HepG2 (cell line): ENCODE measurements around the gene SYTL3. TPM values are rescaled to one million over a fixed set of nuclear protein-coding genes. Genes with fewer than 3 reads are reported as not detected.

Source experiments
- ATAC-seq: fragments of 200-7000 bp; cut with Tn5 transposase; 3 replicates; pipeline ENCODE4 v1.9.1; 2020; ENCODE audit warnings: mild to moderate bottlenecking, moderate library complexity
- BruUV-seq: library from RNA; stranded (reverse); fragments of 400-500 nt; replicated peaks from 2 replicates; lab custom pipeline; 2021; lab: Mats Ljungman, UMichigan
- CTCF ChIA-PET: fragments of 300-600 bp; formaldehyde crosslinking; extraction: SDS; loops from one replicate; lab custom pipeline; 2021; ENCODE audit warnings: low total read pairs, inconsistent platforms, low intra/inter-chr PET ratio; lab: Yijun Ruan, JAX
- POLR2A ChIA-PET: fragments of 350-600 bp; sonication (Branson Sonifier 250); formaldehyde crosslinking; loops from one replicate; lab custom pipeline; 2020; ENCODE audit warnings: antibody characterized with exemption, inconsistent platforms; lab: Yijun Ruan, JAX
- DNase-seq: peaks from one replicate; pipeline ENCODE4 v3.0.0-alpha.2; 2015; ENCODE audit warnings: low spot score
- FAIRE-seq: peaks from 3 replicates; lab custom pipeline; 2011; peaks lifted over from hg19 to GRCh38; lab: Jason Lieb, UNC
- H2AFZ ChIP-seq: one replicate; pipeline ENCODE4 v1.6.1; 2011; ENCODE audit warnings: low read length, inconsistent platforms
- H3K27ac ChIP-seq: fragments of 300-600 bp; 3 replicates; pipeline ENCODE4 v1.8.0; 2011; ENCODE audit warnings: mixed run types, mild to moderate bottlenecking, mixed read lengths, low read length, inconsistent platforms; ENCODE audit not compliant: insufficient read depth; ENCODE audit errors: extremely low read length
- H3K27me3 ChIP-seq, 2 experiments: fragments of 200-600 bp in 1 of 2; 2 replicates in 1 of 2; 3 replicates in 1 of 2; pipeline versions ENCODE4 v1.6.0 to v1.8.0; 2011; ENCODE audit warnings: low read length in 2 of 2, mild to moderate bottlenecking in 2 of 2, moderate library complexity in 2 of 2, inconsistent platforms in 1 of 2; ENCODE audit not compliant: insufficient read depth in 2 of 2, control insufficient read depth in 1 of 2
- H3K36me3 ChIP-seq, 2 experiments: fragments of 200-600 bp in 1 of 2; replicated peaks in 1 of 2; 2 replicates in 1 of 2; 3 replicates in 1 of 2; pipeline versions ENCODE4 v1.5.1 to v1.8.0; 2011; ENCODE audit warnings: low read length in 2 of 2, inconsistent platforms in 1 of 2; ENCODE audit not compliant: insufficient read depth in 2 of 2, control insufficient read depth in 1 of 2
- H3K4me1 ChIP-seq: 2 replicates; pipeline ENCODE4 v1.5.1; 2012; ENCODE audit warnings: low read length, inconsistent platforms; ENCODE audit not compliant: insufficient read depth
- H3K4me2 ChIP-seq: 2 replicates; pipeline ENCODE4 v1.6.0; 2011; ENCODE audit warnings: low read depth, low read length, inconsistent platforms
- H3K4me3 ChIP-seq, 3 experiments: fragments of 200-600 bp in 1 of 3; sonication (generic), shearing (Covaris generic) in 1 of 3; replicated peaks in 1 of 3; 2 replicates each; pipeline ENCODE4 v1.5.1; 2011 to 2016; ENCODE audit warnings: low read length in 3 of 3, inconsistent platforms in 2 of 3, low read depth in 2 of 3, mild to moderate bottlenecking in 2 of 3, control low read depth in 1 of 3, mixed read lengths in 1 of 3; ENCODE audit not compliant: insufficient read depth in 1 of 3
- H3K79me2 ChIP-seq: one replicate; pipeline ENCODE4 v1.6.1; 2011; ENCODE audit warnings: low read length, inconsistent platforms; ENCODE audit not compliant: insufficient read depth
- H3K9ac ChIP-seq: 2 replicates; pipeline ENCODE4 v1.6.0; 2011; ENCODE audit warnings: mild to moderate bottlenecking, low read depth, low read length, inconsistent platforms; ENCODE audit not compliant: insufficient read depth
- H3K9me3 ChIP-seq: 2 replicates; pipeline ENCODE4 v1.5.1; 2012; ENCODE audit warnings: mild to moderate bottlenecking, low read length
- H4K20me1 ChIP-seq: 2 replicates; pipeline ENCODE4 v1.6.0; 2011; ENCODE audit warnings: inconsistent platforms, mild to moderate bottlenecking, low read length, moderate library complexity; ENCODE audit not compliant: insufficient read depth
- AGO2 ChIP-seq: fragments of 200-400 bp; formaldehyde crosslinking; optimal IDR thresholded peaks from 2 replicates; pipeline ENCODE3; 2017; ENCODE audit warnings: mild to moderate bottlenecking, low read depth, low read length, moderate library complexity
- DR1 ChIP-seq: sonication (generic); formaldehyde crosslinking; IDR thresholded peaks from 2 replicates; pipeline ENCODE4 v1.8.0; 2021; ENCODE audit warnings: mild to moderate bottlenecking, missing genetic modification reagents, inconsistent platforms
- GABPB1 ChIP-seq: IDR thresholded peaks from 2 replicates; pipeline ENCODE4 v1.6.1; 2016; ENCODE audit warnings: mild to moderate bottlenecking, missing genetic modification reagents, moderate library complexity, missing compliant biosample characterization
- HNRNPL ChIP-seq: fragments of 200-400 bp; formaldehyde crosslinking; IDR thresholded peaks from 2 replicates; pipeline ENCODE4 v1.6.1; 2017; ENCODE audit warnings: mild to moderate bottlenecking, low read depth, low read length
- HNRNPLL ChIP-seq: fragments of 200-400 bp; formaldehyde crosslinking; IDR thresholded peaks from 2 replicates; pipeline ENCODE4 v1.6.1; 2017; ENCODE audit warnings: mild to moderate bottlenecking, low read depth, low read length; ENCODE audit not compliant: poor library complexity, severe bottlenecking
- SALL1 ChIP-seq: sonication (generic); formaldehyde crosslinking; IDR thresholded peaks from 2 replicates; pipeline ENCODE4 v1.8.0; 2022; ENCODE audit warnings: mild to moderate bottlenecking, missing genetic modification reagents
- ZSCAN25 ChIP-seq: sonication (generic); formaldehyde crosslinking; IDR thresholded peaks from 2 replicates; pipeline ENCODE4 v1.8.0; 2022; ENCODE audit warnings: mild to moderate bottlenecking, missing genetic modification reagents
- WGBS: methylation state at CpG from one replicate; pipeline ENCODE4 v1.1.6; 2017; ENCODE audit warnings: low lambda C conversion rate; 5-methylcytosine and 5-hydroxymethylcytosine counted together
- in situ Hi-C: cut with HindIII; loops from 2 replicates; pipeline ENCODE4 v1.10.0; 2017; ENCODE audit warnings: low pct_unique_long_range_greater_than_20kb; ENCODE audit not compliant: extremely low pct_ligation_motif_present
- intact Hi-C: fragments of 100-400 bp; cut with micrococcal nuclease; formaldehyde crosslinking; loops from one replicate; pipeline ENCODE4 v1.10.0; 2022; ENCODE audit not compliant: unreplicated experiment
- polyA plus RNA-seq, 8 experiments: library from polyadenylated mRNA; depleted of rRNA in 3 of 8; stranded (reverse) in 7 of 8; unstranded in 1 of 8; fragments of >200 nt; fragmentation: Illumina TruSeq in 4 of 8; extraction: Trizol in 4 of 8; gene quantifications; 2 replicates each; pipeline versions ENCODE4 v1.2.1 to v1.2.3, GENCODE V29; 2011 to 2016; ENCODE audit warnings: low read depth in 4 of 8, missing spikeins in 1 of 8, mixed read lengths in 1 of 8; ENCODE audit not compliant: insufficient read depth in 1 of 8
- total RNA-seq, 5 experiments: library from RNA; depleted of rRNA; stranded (reverse); fragments of >200 nt; fragmentation: Illumina TruSeq; extraction: Trizol; gene quantifications; 2 replicates each; pipeline ENCODE4 v1.2.3, GENCODE V29; 2016; ENCODE audit warnings: low read depth in 1 of 5
- TF ChIP-seq, protein P1 (sequence below): sonication (generic); formaldehyde crosslinking; IDR thresholded peaks from 2 replicates; pipeline ENCODE4 v1.4.0; 2020; ENCODE audit warnings: missing genetic modification reagents

The SYTL3 gene
- total and polyA plus RNA-seq, 2 of the 13 experiments (the other 11 are each of a cell fraction or from before 2014, with no cell fraction given): 0.11 to 0.28 TPM

DNA sequence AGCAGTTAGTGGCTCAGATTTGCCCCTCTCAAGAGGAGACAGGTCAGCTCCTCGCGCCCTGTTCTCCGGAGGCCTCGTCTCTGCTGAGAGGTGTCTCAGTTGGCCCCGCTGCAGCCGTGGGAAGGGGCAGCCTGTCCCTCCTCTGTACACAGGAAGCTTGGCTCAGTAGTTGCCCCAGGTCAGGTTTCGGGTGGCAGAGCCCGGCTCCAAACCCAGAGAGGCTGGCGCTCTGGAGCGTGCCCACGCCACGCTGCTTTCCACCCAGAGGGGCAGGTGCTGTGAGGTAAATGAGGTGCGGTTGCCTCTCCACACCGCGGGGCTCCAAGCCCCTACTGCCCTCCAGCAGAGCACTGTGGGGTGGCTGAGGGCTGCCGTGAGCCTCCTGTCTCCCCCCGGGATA lies 21.3 kb upstream of the SYTL3 start:
- H3K27ac ChIP-seq: peak overlapping the region; percentile 24
- WGBS: 88% methylated on average over 6 of the region's 17 CpGs
- peaks cover 56% of the 10 kb centered on the region for H3K4me1 ChIP-seq
- no peak overlapping the region for H3K9ac ChIP-seq
- H4K20me1 ChIP-seq: peaks cover 29% of the 10 kb centered on the region
- no peak overlapping the region for H2AFZ ChIP-seq
- no peaks in the 10 kb centered on the region for H3K9me3 ChIP-seq
- POLR2A ChIA-PET: no interaction called here
- FAIRE-seq (no peak), ATAC-seq (peak; percentile 14)
- BruUV-seq: no TSS peak
- no peak overlapping the region for H3K4me3 ChIP-seq
- no peaks in the 10 kb centered on the region for H3K79me2 ChIP-seq
- in situ Hi-C loops: no loop called here
- peak; percentile 37 for TF ChIP-seq AGO2
- TF ChIP-seq SALL1 (CRISPR knock-in tag): 0 out of 2 replicates have a peak, but pooled peaks have one; percentile 14
- TF ChIP-seq ZSCAN25 (CRISPR knock-in tag): no peak
- 0 out of 2 replicates have a peak, but pooled peaks have one; percentile 2 for TF ChIP-seq GABPB1 (CRISPR knock-in tag)
- no peak for TF ChIP-seq DR1 (CRISPR knock-in tag)
- TF ChIP-seq HNRNPL: 0 out of 2 replicates have a peak, but pooled peaks have one; percentile 32
- TF ChIP-seq, protein P1, sequence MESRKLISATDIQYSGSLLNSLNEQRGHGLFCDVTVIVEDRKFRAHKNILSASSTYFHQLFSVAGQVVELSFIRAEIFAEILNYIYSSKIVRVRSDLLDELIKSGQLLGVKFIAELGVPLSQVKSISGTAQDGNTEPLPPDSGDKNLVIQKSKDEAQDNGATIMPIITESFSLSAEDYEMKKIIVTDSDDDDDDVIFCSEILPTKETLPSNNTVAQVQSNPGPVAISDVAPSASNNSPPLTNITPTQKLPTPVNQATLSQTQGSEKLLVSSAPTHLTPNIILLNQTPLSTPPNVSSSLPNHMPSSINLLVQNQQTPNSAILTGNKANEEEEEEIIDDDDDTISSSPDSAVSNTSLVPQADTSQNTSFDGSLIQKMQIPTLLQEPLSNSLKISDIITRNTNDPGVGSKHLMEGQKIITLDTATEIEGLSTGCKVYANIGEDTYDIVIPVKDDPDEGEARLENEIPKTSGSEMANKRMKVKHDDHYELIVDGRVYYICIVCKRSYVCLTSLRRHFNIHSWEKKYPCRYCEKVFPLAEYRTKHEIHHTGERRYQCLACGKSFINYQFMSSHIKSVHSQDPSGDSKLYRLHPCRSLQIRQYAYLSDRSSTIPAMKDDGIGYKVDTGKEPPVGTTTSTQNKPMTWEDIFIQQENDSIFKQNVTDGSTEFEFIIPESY (CRISPR knock-in tag): 0 out of 2 replicates have a peak, but pooled peaks have one; percentile 30
- peak; percentile 24 for TF ChIP-seq HNRNPLL
- TF ChIP-seq, all 625 proteins: peak for 6
- no peak for DNase-seq
- intact Hi-C loops: no loop called here
- Histone ChIP-seq H3K27me3 (no peaks in the 10 kb centered on the region), H3K36me3 (peaks cover 74 to 96% of the 10 kb centered on the region in 2 experiments), H3K4me2 (no peak overlapping the region)
- CTCF ChIA-PET: interaction anchor here (1.5 kb wide), 1 partner anchor 63 kb away, joined by 7 read pairs; no protein-coding TSS in a partner anchor
